Measurements from ENCODE around the gene NUDT9. TPM values are rescaled to one million over a fixed set of nuclear protein-coding genes. Genes with fewer than 3 reads are reported as not detected.
"Not testable (repeated sequence)": the region's sequence is repeated elsewhere in the genome, so short reads cannot be mapped to it uniquely, and the experiment has no call there.

NUDT9 gene
- total RNA-seq, 1 experiment from 2014 or later, result 17.6 TPM

- POLR2A ChIA-PET, result interaction anchor here (1.0 to 3.3 kb wide), 3 partner anchors 9 to 85 kb away, joined by 3 to 20 read pairs (median 7); partner anchors contain the start of genes HSD17B11 and NUDT9
- H3K4me3 Mint-ChIP-seq (ENCODE audit: unreplicated experiment), result no peak overlapping the region
- no peak for DNase-seq (ENCODE audit: unreplicated experiment)
Measured at GRCh38 chr4:87382116-87382515, 40.3 kb upstream of the NUDT9 start.

GRCh38 chr4:87382931-87383330, 39.4 kb upstream of the NUDT9 start:
- H3K27ac Mint-ChIP-seq (ENCODE audit: low read depth, unreplicated experiment), result no peak overlapping the region
- intact Hi-C loops (cut with micrococcal nuclease), result no loop called here
- no TSS peak for BruUV-seq (replicated peaks)
- no peaks in the 10 kb centered on the region for H3K9me3 Mint-ChIP-seq (ENCODE audit: unreplicated experiment)
- peaks cover 7% of the 10 kb centered on the region for H3K36me3 Mint-ChIP-seq (ENCODE audit: insufficient read depth, unreplicated experiment)
- ChIA-PET POLR2A (interaction anchor here (1.0 to 3.3 kb wide), 3 partner anchors 8 to 84 kb away, joined by 3 to 20 read pairs (median 7); partner anchors contain the start of genes HSD17B11 and NUDT9), CTCF (interaction anchor here (0.7 to 1.7 kb wide), 4 partner anchors 8 to 84 kb away, joined by 4 to 15 read pairs (median 6); partner anchors contain the start of gene HSD17B11)
- H3K27me3 Mint-ChIP-seq (ENCODE audit: insufficient read depth, unreplicated experiment), result no peaks in the 10 kb centered on the region
- H3K4me3 Mint-ChIP-seq (ENCODE audit: unreplicated experiment), result no peak overlapping the region
- DNase-seq (ENCODE audit: unreplicated experiment), result no peak
- TF ChIP-seq, protein P1, sequence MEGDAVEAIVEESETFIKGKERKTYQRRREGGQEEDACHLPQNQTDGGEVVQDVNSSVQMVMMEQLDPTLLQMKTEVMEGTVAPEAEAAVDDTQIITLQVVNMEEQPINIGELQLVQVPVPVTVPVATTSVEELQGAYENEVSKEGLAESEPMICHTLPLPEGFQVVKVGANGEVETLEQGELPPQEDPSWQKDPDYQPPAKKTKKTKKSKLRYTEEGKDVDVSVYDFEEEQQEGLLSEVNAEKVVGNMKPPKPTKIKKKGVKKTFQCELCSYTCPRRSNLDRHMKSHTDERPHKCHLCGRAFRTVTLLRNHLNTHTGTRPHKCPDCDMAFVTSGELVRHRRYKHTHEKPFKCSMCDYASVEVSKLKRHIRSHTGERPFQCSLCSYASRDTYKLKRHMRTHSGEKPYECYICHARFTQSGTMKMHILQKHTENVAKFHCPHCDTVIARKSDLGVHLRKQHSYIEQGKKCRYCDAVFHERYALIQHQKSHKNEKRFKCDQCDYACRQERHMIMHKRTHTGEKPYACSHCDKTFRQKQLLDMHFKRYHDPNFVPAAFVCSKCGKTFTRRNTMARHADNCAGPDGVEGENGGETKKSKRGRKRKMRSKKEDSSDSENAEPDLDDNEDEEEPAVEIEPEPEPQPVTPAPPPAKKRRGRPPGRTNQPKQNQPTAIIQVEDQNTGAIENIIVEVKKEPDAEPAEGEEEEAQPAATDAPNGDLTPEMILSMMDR (IDR thresholded peaks at IDR 0.05; ENCODE audit: unreplicated experiment), result no peak
- peaks cover 10% of the 10 kb centered on the region for H3K4me1 Mint-ChIP-seq (ENCODE audit: insufficient read depth, unreplicated experiment)

More at GRCh38 chr4:87382116-87382515, 40.3 kb upstream of the NUDT9 start:
- Mint-ChIP-seq H3K27me3 (ENCODE audit: insufficient read depth, unreplicated experiment) (no peaks in the 10 kb centered on the region), H3K9me3 (ENCODE audit: unreplicated experiment) (no peaks in the 10 kb centered on the region), H3K36me3 (ENCODE audit: insufficient read depth, unreplicated experiment) (peaks cover 7% of the 10 kb centered on the region), H3K27ac (ENCODE audit: low read depth, unreplicated experiment) (no peak overlapping the region), H3K4me1 (ENCODE audit: insufficient read depth, unreplicated experiment) (peaks cover 2% of the 10 kb centered on the region)
- intact Hi-C loops (cut with micrococcal nuclease), result no loop called here
- TF ChIP-seq, protein P1 (IDR thresholded peaks at IDR 0.05; ENCODE audit: unreplicated experiment), result no peak
- no TSS peak for BruUV-seq (replicated peaks)
- CTCF ChIA-PET, result interaction anchor here (0.7 to 1.7 kb wide), 6 partner anchors 9 to 467 kb away, joined by 3 to 15 read pairs (median 4); partner anchors contain the start of gene HSD17B11

- H3K27me3 Mint-ChIP-seq (ENCODE audit: insufficient read depth, unreplicated experiment); BruUV-seq (replicated peaks); H3K27ac Mint-ChIP-seq (ENCODE audit: low read depth, unreplicated experiment); H3K9me3 Mint-ChIP-seq (ENCODE audit: unreplicated experiment); intact Hi-C loops (cut with micrococcal nuclease); DNase-seq (ENCODE audit: unreplicated experiment); H3K4me3 Mint-ChIP-seq (ENCODE audit: unreplicated experiment): not testable (repeated sequence)
- POLR2A ChIA-PET, result interaction anchor here (1.2 kb wide), 1 partner anchor 38 kb away, joined by 5 read pairs; the partner anchor contains the start of gene NUDT9
- H3K4me1 Mint-ChIP-seq (ENCODE audit: insufficient read depth, unreplicated experiment), result peaks cover 20% of the 10 kb centered on the region
- H3K36me3 Mint-ChIP-seq (ENCODE audit: insufficient read depth, unreplicated experiment), result peaks cover 11% of the 10 kb centered on the region
- CTCF ChIA-PET, result interaction anchor here (1.2 kb wide), 1 partner anchor 9 kb away, joined by 3 read pairs; no protein-coding TSS in a partner anchor
Measured at GRCh38 chr4:87384466-87385132, 37.8 kb upstream of the NUDT9 start.

DNA sequence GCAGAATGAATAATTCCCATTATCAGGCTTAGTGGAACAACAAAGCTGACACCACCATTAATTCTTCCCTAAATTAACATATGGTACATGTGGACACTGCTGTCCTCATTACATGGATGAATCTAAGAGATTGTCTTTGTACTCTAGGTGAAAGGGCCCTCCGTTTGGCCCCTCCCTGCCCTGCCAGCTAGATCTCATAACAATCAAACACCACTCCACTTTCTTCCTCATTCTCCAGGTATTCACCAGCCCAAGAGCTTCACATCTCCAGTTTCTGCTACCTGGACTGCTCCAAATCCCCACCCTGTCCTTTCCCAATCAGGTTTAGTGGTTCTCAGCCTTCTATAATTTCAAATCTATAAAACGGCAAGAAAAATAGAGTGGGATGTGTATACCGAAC, 35.1 kb upstream of the NUDT9 start:
- H3K36me3 Mint-ChIP-seq (ENCODE audit: insufficient read depth, unreplicated experiment), result peaks cover 4% of the 10 kb centered on the region
- no TSS peak for BruUV-seq (replicated peaks)
- H3K9me3 Mint-ChIP-seq (ENCODE audit: unreplicated experiment), result no peaks in the 10 kb centered on the region
- H3K4me1 Mint-ChIP-seq (ENCODE audit: insufficient read depth, unreplicated experiment), result peaks cover 20% of the 10 kb centered on the region
- H3K4me3 Mint-ChIP-seq (ENCODE audit: unreplicated experiment), result no peak overlapping the region
- H3K27ac Mint-ChIP-seq (ENCODE audit: low read depth, unreplicated experiment), result peak overlapping the region; percentile 40
- ChIA-PET POLR2A (interaction anchor here (1.2 kb wide), 1 partner anchor 11 kb away, joined by 3 read pairs; no protein-coding TSS in a partner anchor), CTCF (interaction anchor here (0.6 to 6.2 kb wide), 2 partner anchors 10 to 33 kb away, joined by 3 to 43 read pairs; no protein-coding TSS in a partner anchor)
- intact Hi-C loops (cut with micrococcal nuclease), result no loop called here
- no peaks in the 10 kb centered on the region for H3K27me3 Mint-ChIP-seq (ENCODE audit: insufficient read depth, unreplicated experiment)
- TF ChIP-seq, protein P1 (IDR thresholded peaks at IDR 0.05; ENCODE audit: unreplicated experiment), result no peak
- no peak for DNase-seq (ENCODE audit: unreplicated experiment)
